Kidney (tissue), 14 donors: ENCODE measurements around the gene ZSWIM8. TPM values are rescaled to one million over a fixed set of nuclear protein-coding genes. Genes with fewer than 3 reads are reported as not detected.

Experiments
- DNase-seq, 5 donors: peaks; one replicate each; pipeline ENCODE4 v3.0.0-alpha.2; 2013 to 2020
- FAIRE-seq: peaks from 2 replicates; lab custom pipeline; 2012; peaks lifted over from hg19 to GRCh38; lab: Jason Lieb, UNC
- H3K27ac ChIP-seq, 2 donors: one replicate each; pipeline ENCODE4 v1.7.0; 2013; ENCODE audit warnings: low read depth in 2 of 2, low read length in 2 of 2, inconsistent platforms in 1 of 2
- H3K27me3 ChIP-seq: one replicate; pipeline ENCODE4 v1.7.1; 2013; ENCODE audit warnings: low read length, inconsistent platforms; ENCODE audit not compliant: control insufficient read depth, insufficient read depth
- H3K36me3 ChIP-seq, 3 donors: one replicate each; pipeline versions ENCODE4 v1.7.0 to v1.7.1; 2013; ENCODE audit warnings: low read length in 3 of 3, control low read depth in 1 of 3, inconsistent platforms in 1 of 3; ENCODE audit not compliant: insufficient read depth in 3 of 3, control insufficient read depth in 2 of 3
- H3K4me1 ChIP-seq, 3 donors: one replicate each; pipeline versions ENCODE4 v1.7.0 to v1.7.1; 2013; ENCODE audit warnings: low read length in 3 of 3, inconsistent platforms in 1 of 3, low read depth in 1 of 3; ENCODE audit not compliant: control insufficient read depth in 2 of 3, insufficient read depth in 2 of 3
- H3K4me3 ChIP-seq, 3 donors: one replicate each; pipeline versions ENCODE4 v1.7.0 to v1.8.1; 2013; ENCODE audit warnings: low read length in 3 of 3, control low read depth in 1 of 3, inconsistent platforms in 1 of 3
- H3K9ac ChIP-seq, 3 donors: one replicate each; pipeline versions ENCODE4 v1.7.0 to v1.7.1; 2013; ENCODE audit warnings: low read length in 3 of 3, control low read depth in 1 of 3, inconsistent platforms in 1 of 3
- H3K9me3 ChIP-seq, 3 donors: one replicate each; pipeline versions ENCODE4 v1.7.0 to v1.7.1; 2013; ENCODE audit warnings: low read length in 3 of 3, control low read depth in 1 of 3, inconsistent platforms in 1 of 3; ENCODE audit not compliant: control insufficient read depth in 2 of 3, insufficient read depth in 1 of 3
- intact Hi-C: fragments of 100-400 bp; cut with DNase I; formaldehyde crosslinking; loops from one replicate; pipeline ENCODE4 v1.11.1; 2022
- polyA plus RNA-seq: library from polyadenylated mRNA; stranded (reverse); fragments of 350-450 nt; fragmentation: Illumina TruSeq; extraction: RNeasy Lipid Tissue Mini Kit (QIAGEN cat#74804); gene quantifications from one replicate; pipeline ENCODE4 v1.2.3, GENCODE V29; 2014; ENCODE audit warnings: low read depth, low replicate concordance; ENCODE audit not compliant: insufficient read depth
- total RNA-seq: library from RNA; stranded (reverse); fragmentation: NEBNext Ultra II Directional; extraction: Animal tissue kit (Norgen Biotek cat#: 25700); gene quantifications from one replicate; pipeline ENCODE4 v1.2.1, GENCODE V29; 2021
- TF ChIP-seq, protein P1 (sequence below): IDR thresholded peaks from 3 replicates; pipeline ENCODE4 v1.5.1; 2012; ENCODE audit warnings: mild to moderate bottlenecking, moderate library complexity, borderline replicate concordance; ENCODE audit not compliant: insufficient read depth; ENCODE audit errors: extremely low read depth
- donor health status: control.
- donor health status: control.
- donor health status: control.
- donor health status: control.
- donor health status: control.
- donor health status: DM: yes; HTN: yes; CAD: no.
- donor health status: Normal renal cell carcinoma (clear cell type).

The ZSWIM8 gene
- total and polyA plus RNA-seq, 2 donors from 2014 or later = 91.8 to 96.7 TPM

DNA sequence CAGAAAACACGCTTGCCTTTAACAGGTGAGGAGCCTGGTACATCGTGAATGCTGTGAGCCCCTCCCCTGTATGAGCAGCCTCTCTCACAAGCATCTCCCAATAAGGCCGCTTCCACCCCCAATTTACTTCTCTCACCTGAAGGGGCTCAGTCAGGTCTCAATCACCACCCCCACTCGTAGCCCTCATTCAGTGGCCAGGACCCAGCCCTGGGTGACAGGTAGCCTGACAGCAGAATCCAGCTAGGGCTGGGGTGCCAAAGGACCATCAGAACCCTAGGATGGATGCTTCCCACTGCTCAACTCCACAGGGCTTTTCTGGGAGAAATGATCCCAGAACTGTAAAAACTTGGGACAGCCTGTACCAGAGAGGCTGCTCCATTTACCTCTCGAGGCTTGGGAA is 32.4 kb downstream of the ZSWIM8 start:
- no peak overlapping the region for H3K4me3 ChIP-seq
- H3K9me3 ChIP-seq = no peaks in the 10 kb centered on the region
- peaks cover 2 to 34% (median 4%) of the 10 kb centered on the region in 3 donors for H3K36me3 ChIP-seq
- DNase-seq (no peak), FAIRE-seq (no peak)
- no peaks in the 10 kb centered on the region for H3K27me3 ChIP-seq
- intact Hi-C loops = no loop called here
- peaks cover 0 to 10% (median 3%) of the 10 kb centered on the region in 3 donors for H3K4me1 ChIP-seq
- TF ChIP-seq, protein P1, sequence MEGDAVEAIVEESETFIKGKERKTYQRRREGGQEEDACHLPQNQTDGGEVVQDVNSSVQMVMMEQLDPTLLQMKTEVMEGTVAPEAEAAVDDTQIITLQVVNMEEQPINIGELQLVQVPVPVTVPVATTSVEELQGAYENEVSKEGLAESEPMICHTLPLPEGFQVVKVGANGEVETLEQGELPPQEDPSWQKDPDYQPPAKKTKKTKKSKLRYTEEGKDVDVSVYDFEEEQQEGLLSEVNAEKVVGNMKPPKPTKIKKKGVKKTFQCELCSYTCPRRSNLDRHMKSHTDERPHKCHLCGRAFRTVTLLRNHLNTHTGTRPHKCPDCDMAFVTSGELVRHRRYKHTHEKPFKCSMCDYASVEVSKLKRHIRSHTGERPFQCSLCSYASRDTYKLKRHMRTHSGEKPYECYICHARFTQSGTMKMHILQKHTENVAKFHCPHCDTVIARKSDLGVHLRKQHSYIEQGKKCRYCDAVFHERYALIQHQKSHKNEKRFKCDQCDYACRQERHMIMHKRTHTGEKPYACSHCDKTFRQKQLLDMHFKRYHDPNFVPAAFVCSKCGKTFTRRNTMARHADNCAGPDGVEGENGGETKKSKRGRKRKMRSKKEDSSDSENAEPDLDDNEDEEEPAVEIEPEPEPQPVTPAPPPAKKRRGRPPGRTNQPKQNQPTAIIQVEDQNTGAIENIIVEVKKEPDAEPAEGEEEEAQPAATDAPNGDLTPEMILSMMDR = no peak
- H3K9ac ChIP-seq = no peak overlapping the region
- H3K27ac ChIP-seq = peak overlapping the region in 1 of 2 donors; percentile 69

DNA sequence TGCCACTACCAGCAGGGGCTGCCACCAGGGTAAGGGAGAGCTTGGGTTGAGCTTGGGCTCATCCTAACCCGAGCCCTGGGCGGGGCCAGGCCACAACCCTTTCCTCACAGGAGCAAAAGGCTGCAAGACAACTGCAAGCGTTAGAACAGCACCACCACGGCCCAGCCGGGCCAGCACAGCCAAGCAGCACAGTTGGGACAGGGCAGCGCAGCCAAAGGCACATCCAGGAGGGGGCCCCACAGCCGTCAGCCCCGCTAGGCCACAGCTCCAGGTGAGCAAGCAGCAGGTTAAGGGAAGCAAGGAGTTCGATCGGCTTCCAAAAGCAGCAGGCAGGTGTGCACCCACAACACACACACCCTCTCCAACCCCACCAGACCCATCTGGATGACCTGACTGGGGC is 33.0 kb downstream of the ZSWIM8 start:
- H3K4me3 ChIP-seq = no peak overlapping the region
- H3K9ac ChIP-seq = no peak overlapping the region
- peaks cover 0 to 10% (median 3%) of the 10 kb centered on the region in 3 donors for H3K4me1 ChIP-seq
- DNase-seq = no peak
- TF ChIP-seq, protein P1 = no peak
- no peak overlapping the region for H3K27ac ChIP-seq
- no peaks in the 10 kb centered on the region for H3K9me3 ChIP-seq
- no peaks in the 10 kb centered on the region for H3K27me3 ChIP-seq
- no peak for FAIRE-seq
- intact Hi-C loops = no loop called here
- peaks cover 2 to 34% (median 4%) of the 10 kb centered on the region in 3 donors for H3K36me3 ChIP-seq

DNA sequence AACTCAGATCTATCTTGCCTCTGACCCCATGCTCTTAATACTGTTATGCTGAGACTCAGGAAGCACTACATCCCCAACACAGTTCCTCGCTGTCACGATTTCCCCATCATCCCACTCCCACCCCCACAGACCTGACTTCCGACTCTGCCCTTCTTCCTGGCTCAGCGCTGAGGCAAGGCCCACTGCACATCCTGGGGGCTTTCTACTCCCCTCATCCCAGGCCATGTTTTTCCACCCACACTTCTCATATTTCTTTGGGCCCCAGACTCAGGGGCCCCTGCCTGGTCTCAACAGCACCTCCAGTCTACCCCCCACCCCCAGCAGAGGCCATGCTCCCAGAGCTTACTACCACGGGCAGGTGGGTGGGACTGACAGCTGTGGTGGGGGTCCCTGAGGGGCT is 33.7 kb downstream of the ZSWIM8 start:
- intact Hi-C loops = no loop called here
- H3K36me3 ChIP-seq = peaks cover 2 to 39% (median 2%) of the 10 kb centered on the region in 3 donors
- FAIRE-seq = no peak

More for the DNA sequence above, 33.7 kb downstream of the ZSWIM8 start:
- Histone ChIP-seq H3K27me3 (no peaks in the 10 kb centered on the region), H3K9me3 (no peaks in the 10 kb centered on the region), H3K27ac (no peak overlapping the region), H3K4me3 (no peak overlapping the region), H3K9ac (peak overlapping the region in 1 of 3 donors; percentile 12), H3K4me1 (peaks cover 0 to 10% (median 3%) of the 10 kb centered on the region in 3 donors)
- peak in 4 of 5 donors; percentile 21 to 60 (median 42) for DNase-seq
- TF ChIP-seq, protein P1 = no peak
